ENCODE measurements around the gene CRADD.

DNA sequence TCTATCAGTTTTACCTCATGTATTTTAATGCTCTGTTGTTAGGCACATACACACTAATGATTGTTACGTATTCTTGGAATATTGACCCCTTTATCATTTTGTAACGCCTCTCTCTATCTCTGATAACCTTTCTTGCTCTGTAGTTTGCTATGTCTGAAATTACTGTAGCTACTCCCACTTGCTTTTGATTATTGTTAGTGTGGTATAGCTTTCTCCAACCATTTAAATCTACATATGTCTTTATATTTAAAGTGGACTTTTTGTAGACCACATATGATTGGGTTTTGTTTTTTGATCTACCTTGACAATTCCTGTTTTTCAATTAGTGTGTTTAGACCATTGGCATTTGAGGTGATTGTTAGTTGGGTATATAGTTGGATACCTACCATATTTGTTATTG is 43.4 kb downstream of the CRADD start:
- TF ChIP-seq, protein P1, sequence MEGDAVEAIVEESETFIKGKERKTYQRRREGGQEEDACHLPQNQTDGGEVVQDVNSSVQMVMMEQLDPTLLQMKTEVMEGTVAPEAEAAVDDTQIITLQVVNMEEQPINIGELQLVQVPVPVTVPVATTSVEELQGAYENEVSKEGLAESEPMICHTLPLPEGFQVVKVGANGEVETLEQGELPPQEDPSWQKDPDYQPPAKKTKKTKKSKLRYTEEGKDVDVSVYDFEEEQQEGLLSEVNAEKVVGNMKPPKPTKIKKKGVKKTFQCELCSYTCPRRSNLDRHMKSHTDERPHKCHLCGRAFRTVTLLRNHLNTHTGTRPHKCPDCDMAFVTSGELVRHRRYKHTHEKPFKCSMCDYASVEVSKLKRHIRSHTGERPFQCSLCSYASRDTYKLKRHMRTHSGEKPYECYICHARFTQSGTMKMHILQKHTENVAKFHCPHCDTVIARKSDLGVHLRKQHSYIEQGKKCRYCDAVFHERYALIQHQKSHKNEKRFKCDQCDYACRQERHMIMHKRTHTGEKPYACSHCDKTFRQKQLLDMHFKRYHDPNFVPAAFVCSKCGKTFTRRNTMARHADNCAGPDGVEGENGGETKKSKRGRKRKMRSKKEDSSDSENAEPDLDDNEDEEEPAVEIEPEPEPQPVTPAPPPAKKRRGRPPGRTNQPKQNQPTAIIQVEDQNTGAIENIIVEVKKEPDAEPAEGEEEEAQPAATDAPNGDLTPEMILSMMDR (IDR thresholded peaks at IDR 0.05): no peak
- no peak for TF ChIP-seq POLR2A (IDR thresholded peaks at IDR 0.05)
- TF ChIP-seq POLR2AphosphoS5 (IDR thresholded peaks at IDR 0.05): no peak
